GM19043 (cell line): ENCODE measurements around the gene TMEM82.

ENCODE experiments used
- ATAC-seq: cut with Tn5 transposase; IDR thresholded peaks from one replicate; pipeline ENCODE4 v1.9.1; 2021; ENCODE audit warnings: low read depth; ENCODE audit not compliant: unreplicated experiment

Gene TMEM82

GRCh38 chr1:15755021-15755645 is 12.8 kb downstream of the TMEM82 start:
- ATAC-seq = no peak

- no peak for ATAC-seq
Observed at GRCh38 chr1:15755646-15756040, 13.3 kb downstream of the TMEM82 start.

- no peak for ATAC-seq
Observed at GRCh38 chr1:15756143-15757015, 14.1 kb downstream of the TMEM82 start.

GRCh38 chr1:15757016-15757543 is 14.8 kb downstream of the TMEM82 start:
- ATAC-seq = no peak

- ATAC-seq = no peak
Observed at GRCh38 chr1:15757575-15758342, 15.5 kb downstream of the TMEM82 start.

GRCh38 chr1:15758343-15758931 is 16.1 kb downstream of the TMEM82 start, which contains the start of gene FBLIM1:
FBLIM1 (plus strand) TSS chr1:15758795; CDS start chr1:15764984, 6,189 bp downstream.
- no peak for ATAC-seq

- ATAC-seq = no peak
Observed at GRCh38 chr1:15758953-15759661, 16.8 kb downstream of the TMEM82 start.

- ATAC-seq = no peak
Observed at GRCh38 chr1:15760520-15761211, 18.4 kb downstream of the TMEM82 start.

GRCh38 chr1:15761366-15762128 is 19.2 kb downstream of the TMEM82 start:
- no peak for ATAC-seq

GRCh38 chr1:15762546-15762945 is 20.2 kb downstream of the TMEM82 start:
- ATAC-seq = no peak

GRCh38 chr1:15764269-15764764 is 22.0 kb downstream of the TMEM82 start:
- no peak for ATAC-seq

- no peak for ATAC-seq
Observed at GRCh38 chr1:15764890-15765289, 22.6 kb downstream of the TMEM82 start.

GRCh38 chr1:15765495-15766194 is 23.3 kb downstream of the TMEM82 start:
- ATAC-seq = no peak

- ATAC-seq = no peak
Observed at GRCh38 chr1:15767941-15768340, 25.6 kb downstream of the TMEM82 start.

- no peak for ATAC-seq
Observed at GRCh38 chr1:15768388-15768787, 26.1 kb downstream of the TMEM82 start.

GRCh38 chr1:15770313-15770962 is 28.1 kb downstream of the TMEM82 start:
- no peak for ATAC-seq

GRCh38 chr1:15771836-15772515 is 29.7 kb downstream of the TMEM82 start:
- no peak for ATAC-seq
